ENCODE measurements around the gene RPL19. TPM values are rescaled to one million over a fixed set of nuclear protein-coding genes. Genes with fewer than 3 reads are reported as not detected.

Gene RPL19
- total RNA-seq (2014; rRNA removed; shearing (Covaris generic); ENCODE audit: low replicate concordance), result 2,922 and 4,663 TPM in 2 replicates

GRCh38 chr17:39200070-39200879 lies at the start of gene RPL19:
RPL19 (plus strand) TSS chr17:39200283; CDS start chr17:39200345, 62 bp downstream.
- H3K4me1 ChIP-seq (ENCODE audit: low read length), result peaks cover 54% of the 10 kb centered on the region
- peak within 1 kb of the TSS; percentile 90 for H3K9ac ChIP-seq (ENCODE audit: low read length)
- H3K36me3 ChIP-seq (ENCODE audit: insufficient read depth, low read length), result peaks cover 34% of the 10 kb centered on the region
- H3K27ac ChIP-seq (ENCODE audit: low read length), result peak within 1 kb of the TSS; percentile 88
- H3K27me3 ChIP-seq (ENCODE audit: low read length), result no peaks in the 10 kb centered on the region
- DNase-seq, result no peak
- peaks cover 44% of the 10 kb centered on the region for H3K79me2 ChIP-seq (ENCODE audit: low read length)
- peak within 1 kb of the TSS; percentile 97 for H3K4me2 ChIP-seq (ENCODE audit: low read depth, low read length, poor library complexity, severe bottlenecking)
- peak within 1 kb of the TSS; percentile 77 for H3K4me3 ChIP-seq (ENCODE audit: low read length)
- H3K9me3 ChIP-seq (ENCODE audit: low read length), result no peaks in the 10 kb centered on the region
- H2AFZ ChIP-seq (ENCODE audit: low read length), result peak within 1 kb of the TSS; percentile 91
- H4K20me1 ChIP-seq (ENCODE audit: insufficient read depth, low read depth, low read length), result peaks cover 25% of the 10 kb centered on the region
- H3K9me2 ChIP-seq (replicated peaks; ENCODE audit: insufficient read depth, low read length), result no peaks in the 10 kb centered on the region

- Histone ChIP-seq H2AFZ (ENCODE audit: low read length) (no peak overlapping the region), H3K27ac (ENCODE audit: low read length) (no peak overlapping the region), H3K4me2 (ENCODE audit: low read depth, low read length, poor library complexity, severe bottlenecking) (no peak overlapping the region), H3K4me3 (ENCODE audit: low read length) (no peak overlapping the region), H3K4me1 (ENCODE audit: low read length) (peaks cover 17% of the 10 kb centered on the region), H3K9me3 (ENCODE audit: low read length) (no peaks in the 10 kb centered on the region), H3K9me2 (replicated peaks; ENCODE audit: insufficient read depth, low read length) (no peaks in the 10 kb centered on the region), H4K20me1 (ENCODE audit: insufficient read depth, low read depth, low read length) (no peaks in the 10 kb centered on the region), H3K27me3 (ENCODE audit: low read length) (no peaks in the 10 kb centered on the region), H3K79me2 (ENCODE audit: low read length) (no peaks in the 10 kb centered on the region), H3K36me3 (ENCODE audit: insufficient read depth, low read length) (no peaks in the 10 kb centered on the region), H3K9ac (ENCODE audit: low read length) (no peak overlapping the region)
- no peak for DNase-seq
Measured at GRCh38 chr17:39150795-39151149, 49.3 kb upstream of the RPL19 start.

- Histone ChIP-seq H2AFZ (ENCODE audit: low read length) (no peak within 1 kb of the TSS), H3K4me1 (ENCODE audit: low read length) (peaks cover 17% of the 10 kb centered on the region)
- DNase-seq, result no peak
Measured at GRCh38 chr17:39151150-39151942, 48.7 kb upstream of the RPL19 start, which contains the start of gene PLXDC1. PLXDC1 (minus strand) TSS chr17:39151637; CDS start chr17:39151437, 200 bp downstream.

GRCh38 chr17:39151943-39152818 lies 47.9 kb upstream of the RPL19 start:
- no peak overlapping the region for H3K27ac ChIP-seq (ENCODE audit: low read length)
- H3K4me1 ChIP-seq (ENCODE audit: low read length), result peaks cover 17% of the 10 kb centered on the region
- H4K20me1 ChIP-seq (ENCODE audit: insufficient read depth, low read depth, low read length), result no peaks in the 10 kb centered on the region
- H3K79me2 ChIP-seq (ENCODE audit: low read length), result no peaks in the 10 kb centered on the region
- H3K9ac ChIP-seq (ENCODE audit: low read length), result no peak overlapping the region
- no peaks in the 10 kb centered on the region for H3K27me3 ChIP-seq (ENCODE audit: low read length)
- H3K4me2 ChIP-seq (ENCODE audit: low read depth, low read length, poor library complexity, severe bottlenecking), result peak overlapping the region; percentile 69
- H3K9me3 ChIP-seq (ENCODE audit: low read length), result no peaks in the 10 kb centered on the region
- H3K4me3 ChIP-seq (ENCODE audit: low read length), result peak overlapping the region; percentile 90; the same call in 1 of the 2 replicates
- peak; percentile 44 for DNase-seq
- no peaks in the 10 kb centered on the region for H3K9me2 ChIP-seq (replicated peaks; ENCODE audit: insufficient read depth, low read length)
- H3K36me3 ChIP-seq (ENCODE audit: insufficient read depth, low read length), result no peaks in the 10 kb centered on the region
- no peak overlapping the region; the same call in 1 of the 2 replicates for H2AFZ ChIP-seq (ENCODE audit: low read length)

More at GRCh38 chr17:39151150-39151942, 48.7 kb upstream of the RPL19 start, which contains the start of gene PLXDC1:
- Histone ChIP-seq H3K36me3 (ENCODE audit: insufficient read depth, low read length) (no peaks in the 10 kb centered on the region), H3K4me2 (ENCODE audit: low read depth, low read length, poor library complexity, severe bottlenecking) (peak within 1 kb of the TSS; percentile 69), H3K9me3 (ENCODE audit: low read length) (no peaks in the 10 kb centered on the region), H3K4me3 (ENCODE audit: low read length) (peak within 1 kb of the TSS; percentile 90; the same call in 1 of the 2 replicates), H3K9me2 (replicated peaks; ENCODE audit: insufficient read depth, low read length) (no peaks in the 10 kb centered on the region), H3K79me2 (ENCODE audit: low read length) (no peaks in the 10 kb centered on the region), H3K27ac (ENCODE audit: low read length) (no peak within 1 kb of the TSS), H3K9ac (ENCODE audit: low read length) (no peak within 1 kb of the TSS), H4K20me1 (ENCODE audit: insufficient read depth, low read depth, low read length) (no peaks in the 10 kb centered on the region), H3K27me3 (ENCODE audit: low read length) (no peaks in the 10 kb centered on the region)

GRCh38 chr17:39153599-39154051 lies 46.5 kb upstream of the RPL19 start:
- Histone ChIP-seq H3K27me3 (ENCODE audit: low read length) (no peaks in the 10 kb centered on the region), H3K9me3 (ENCODE audit: low read length) (no peaks in the 10 kb centered on the region), H3K9ac (ENCODE audit: low read length) (peak overlapping the region; percentile 82), H3K36me3 (ENCODE audit: insufficient read depth, low read length) (no peaks in the 10 kb centered on the region), H3K4me1 (ENCODE audit: low read length) (peaks cover 17% of the 10 kb centered on the region), H4K20me1 (ENCODE audit: insufficient read depth, low read depth, low read length) (no peaks in the 10 kb centered on the region), H3K79me2 (ENCODE audit: low read length) (no peaks in the 10 kb centered on the region), H3K27ac (ENCODE audit: low read length) (peak overlapping the region; percentile 20; the same call in 1 of the 2 replicates), H2AFZ (ENCODE audit: low read length) (peak overlapping the region; percentile 77), H3K9me2 (replicated peaks; ENCODE audit: insufficient read depth, low read length) (no peaks in the 10 kb centered on the region), H3K4me3 (ENCODE audit: low read length) (peak overlapping the region; percentile 90), H3K4me2 (ENCODE audit: low read depth, low read length, poor library complexity, severe bottlenecking) (peak overlapping the region; percentile 69)
- DNase-seq, result peak; percentile 94

GRCh38 chr17:39155654-39156053 lies 44.4 kb upstream of the RPL19 start:
- Histone ChIP-seq H3K36me3 (ENCODE audit: insufficient read depth, low read length) (no peaks in the 10 kb centered on the region), H3K9me3 (ENCODE audit: low read length) (no peaks in the 10 kb centered on the region), H3K4me3 (ENCODE audit: low read length) (no peak overlapping the region), H3K79me2 (ENCODE audit: low read length) (no peaks in the 10 kb centered on the region), H4K20me1 (ENCODE audit: insufficient read depth, low read depth, low read length) (no peaks in the 10 kb centered on the region), H3K9me2 (replicated peaks; ENCODE audit: insufficient read depth, low read length) (no peaks in the 10 kb centered on the region), H3K27me3 (ENCODE audit: low read length) (no peaks in the 10 kb centered on the region), H3K4me1 (ENCODE audit: low read length) (peaks cover 17% of the 10 kb centered on the region), H3K4me2 (ENCODE audit: low read depth, low read length, poor library complexity, severe bottlenecking) (no peak overlapping the region), H2AFZ (ENCODE audit: low read length) (no peak overlapping the region), H3K9ac (ENCODE audit: low read length) (no peak overlapping the region), H3K27ac (ENCODE audit: low read length) (no peak overlapping the region)
- DNase-seq, result no peak

GRCh38 chr17:39156491-39156890 lies 43.6 kb upstream of the RPL19 start:
- Histone ChIP-seq H3K27me3 (ENCODE audit: low read length) (no peaks in the 10 kb centered on the region), H3K4me1 (ENCODE audit: low read length) (peaks cover 17% of the 10 kb centered on the region), H3K4me3 (ENCODE audit: low read length) (no peak overlapping the region), H3K9ac (ENCODE audit: low read length) (no peak overlapping the region), H2AFZ (ENCODE audit: low read length) (no peak overlapping the region), H3K9me2 (replicated peaks; ENCODE audit: insufficient read depth, low read length) (no peaks in the 10 kb centered on the region), H3K79me2 (ENCODE audit: low read length) (no peaks in the 10 kb centered on the region), H3K36me3 (ENCODE audit: insufficient read depth, low read length) (no peaks in the 10 kb centered on the region), H3K27ac (ENCODE audit: low read length) (no peak overlapping the region), H4K20me1 (ENCODE audit: insufficient read depth, low read depth, low read length) (no peaks in the 10 kb centered on the region), H3K4me2 (ENCODE audit: low read depth, low read length, poor library complexity, severe bottlenecking) (no peak overlapping the region), H3K9me3 (ENCODE audit: low read length) (no peaks in the 10 kb centered on the region)
- no peak for DNase-seq
